Activated naive CD8-positive, alpha-beta T cell treated with anti-CD3 and anti-CD28 coated beads, Interleukin-2, amount 10 ng/mL, durations not matched to agents 7 days and 5 days (primary cell): ENCODE measurements around the gene FHIT. TPM values are rescaled to one million over a fixed set of nuclear protein-coding genes. Genes with fewer than 3 reads are reported as not detected.
"Not testable (repeated sequence)": the region's sequence is repeated elsewhere in the genome, so short reads cannot be mapped to it uniquely, and the experiment has no call there.

ENCODE experiments used
- ATAC-seq: fragments of 150-1000 bp; cut with Tn5 transposase; one replicate; pipeline ENCODE4 v1.10.0; 2021; ENCODE audit warnings: low read depth, moderate library complexity
- POLR2A ChIA-PET: fragments of 350-600 bp; sonication (Branson Sonifier 250); formaldehyde crosslinking; loops from one replicate; lab custom pipeline; 2021; ENCODE audit warnings: antibody characterized with exemption; lab: Charles Lee
- DNase-seq: peaks from one replicate; pipeline ENCODE4 v3.0.0; 2021
- H3K27ac Mint-ChIP-seq: one replicate; pipeline ENCODE4 v1.8.0; 2022; ENCODE audit warnings: mild to moderate bottlenecking, mixed read lengths
- H3K27me3 Mint-ChIP-seq: one replicate; pipeline ENCODE4 v1.8.0; 2022; ENCODE audit warnings: mild to moderate bottlenecking, moderate library complexity, mixed read lengths
- H3K36me3 Mint-ChIP-seq: one replicate; pipeline ENCODE4 v1.8.0; 2021; ENCODE audit warnings: mild to moderate bottlenecking, mixed read lengths
- H3K4me1 Mint-ChIP-seq: one replicate; pipeline ENCODE4 v1.8.0; 2021; ENCODE audit warnings: mixed read lengths
- H3K4me3 Mint-ChIP-seq: one replicate; pipeline ENCODE4 v1.8.0; 2022; ENCODE audit warnings: mild to moderate bottlenecking, moderate library complexity, mixed read lengths
- H3K9me3 Mint-ChIP-seq: one replicate; pipeline ENCODE4 v1.8.0; 2021; ENCODE audit warnings: mixed read lengths
- total RNA-seq, 2 experiments: library from RNA; stranded (reverse); gene quantifications; one replicate each; pipeline ENCODE4 v1.2.3, GENCODE V29; 2021

FHIT gene
- total RNA-seq, 2 experiments from 2014 or later = 3.7 to 5.8 TPM

DNA sequence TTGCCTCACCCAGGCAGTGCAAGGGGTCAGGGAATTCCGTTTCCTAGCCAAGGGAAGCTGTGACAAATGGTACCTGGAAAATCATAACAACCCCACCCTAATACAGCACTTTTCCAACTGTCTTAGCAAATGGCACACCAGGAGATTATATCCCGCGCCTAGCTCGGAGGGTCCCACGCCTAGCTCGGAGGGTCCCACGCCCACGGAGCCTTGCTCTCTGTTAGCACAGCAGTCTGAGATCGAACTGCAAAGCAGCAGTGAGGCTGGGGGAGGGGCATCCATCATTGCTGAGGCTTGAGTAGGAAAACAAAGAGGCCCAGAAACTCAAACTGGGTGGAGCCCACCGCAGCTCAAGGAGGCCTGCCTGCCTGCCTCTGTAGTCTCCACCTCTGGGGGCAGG lies 208.1 kb downstream of the FHIT start:
- Mint-ChIP-seq H3K4me1 (no peaks in the 10 kb centered on the region), H3K27ac (no peak overlapping the region), H3K9me3 (peaks cover 10% of the 10 kb centered on the region), H3K36me3 (peaks cover 7% of the 10 kb centered on the region), H3K27me3 (no peaks in the 10 kb centered on the region), H3K4me3 (no peak overlapping the region)
- ATAC-seq (no peak), DNase-seq (no peak)
- POLR2A ChIA-PET = no interaction called here

DNA sequence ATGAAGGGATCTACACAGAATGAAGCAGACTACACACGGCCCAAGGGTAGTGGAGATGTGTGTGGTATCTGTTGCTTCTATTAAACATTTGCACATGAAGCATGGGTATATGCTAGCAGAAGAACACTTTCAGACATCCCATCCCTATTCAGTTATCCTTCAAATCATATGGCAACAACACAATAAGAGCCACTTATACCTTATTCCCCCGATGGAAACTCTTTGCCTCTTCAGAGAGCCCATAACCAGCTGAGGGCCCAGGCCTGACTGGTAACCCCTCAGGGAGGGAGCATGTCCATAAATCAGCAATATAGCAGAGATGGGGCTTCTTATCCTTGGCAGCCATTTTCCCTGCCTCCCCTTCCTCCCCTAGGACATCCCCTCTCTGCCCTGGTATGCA lies 210.6 kb downstream of the FHIT start:
- Mint-ChIP-seq H3K27me3 (no peaks in the 10 kb centered on the region), H3K9me3 (peaks cover 5% of the 10 kb centered on the region), H3K36me3 (peaks cover 7% of the 10 kb centered on the region), H3K27ac (no peak overlapping the region), H3K4me3 (no peak overlapping the region), H3K4me1 (no peaks in the 10 kb centered on the region)
- DNase-seq (no peak), ATAC-seq (no peak)
- POLR2A ChIA-PET = no interaction called here

DNA sequence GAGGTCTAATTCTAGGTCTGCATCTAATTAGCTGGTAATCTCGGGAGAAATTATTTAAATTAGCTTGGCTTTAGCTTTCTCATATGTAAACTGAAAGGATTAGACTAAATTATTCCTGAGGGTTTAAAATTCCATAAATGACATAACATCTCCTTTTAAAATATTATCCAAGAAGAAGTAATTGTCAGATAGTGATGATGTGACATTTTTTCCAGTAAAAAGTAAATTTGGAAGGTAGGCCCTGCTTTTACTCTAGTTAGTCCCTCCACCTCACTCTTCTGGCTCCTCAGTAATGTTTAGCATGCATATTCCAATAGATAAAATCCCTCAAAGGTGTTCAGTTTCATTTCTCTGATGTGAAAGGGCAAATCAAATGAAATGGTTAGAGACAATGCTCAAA lies 215.7 kb downstream of the FHIT start:
- Mint-ChIP-seq H3K27ac (no peak overlapping the region), H3K9me3 (peaks cover 7% of the 10 kb centered on the region), H3K27me3 (no peaks in the 10 kb centered on the region), H3K4me1 (no peaks in the 10 kb centered on the region), H3K4me3 (no peak overlapping the region), H3K36me3 (peaks cover 9% of the 10 kb centered on the region)
- DNase-seq (no peak), ATAC-seq (no peak)
- POLR2A ChIA-PET = no interaction called here

DNA sequence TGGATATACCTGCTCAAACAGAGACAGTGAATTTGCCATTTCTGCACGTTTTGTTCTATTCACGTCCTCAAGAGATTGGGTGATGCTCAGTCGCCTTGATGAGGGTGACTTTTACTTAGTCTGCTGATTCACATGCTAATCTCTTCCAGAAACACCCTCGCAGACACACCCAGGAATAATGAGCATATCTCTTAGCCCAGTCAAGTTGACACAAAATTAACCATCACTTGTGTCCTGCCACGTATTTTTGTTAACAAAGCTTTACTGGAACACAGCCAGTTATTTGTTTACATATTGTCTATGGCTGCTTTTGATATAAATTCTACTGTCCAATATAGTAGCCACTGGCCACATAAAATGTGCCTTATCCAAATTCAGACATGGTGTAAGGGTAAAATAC lies 218.3 kb downstream of the FHIT start:
- POLR2A ChIA-PET = no interaction called here
- Mint-ChIP-seq H3K4me3 (no peak overlapping the region), H3K4me1 (no peaks in the 10 kb centered on the region), H3K36me3 (peaks cover 1% of the 10 kb centered on the region), H3K27ac (no peak overlapping the region), H3K9me3 (peaks cover 3% of the 10 kb centered on the region), H3K27me3 (no peaks in the 10 kb centered on the region)
- ATAC-seq (no peak), DNase-seq (no peak)

DNA sequence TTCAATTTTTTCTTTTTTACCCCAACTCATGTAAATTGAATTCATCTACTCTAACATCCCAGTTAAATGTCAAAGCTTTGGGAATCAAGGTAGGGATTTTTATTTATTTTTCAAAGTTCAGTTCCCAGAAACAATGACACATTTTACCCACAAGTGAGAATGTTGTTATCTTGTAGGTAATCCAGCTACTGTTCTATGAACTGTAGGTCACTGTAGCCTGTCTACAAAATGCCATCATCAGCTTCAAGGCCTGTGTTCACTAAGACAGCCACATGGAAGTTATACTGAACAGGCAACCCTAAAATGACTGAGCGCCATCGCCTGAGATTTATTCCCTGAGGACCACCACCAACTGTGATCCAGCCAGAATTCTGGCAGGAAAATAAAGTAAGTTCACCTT lies 219.7 kb downstream of the FHIT start:
- no peak overlapping the region for H3K4me3 Mint-ChIP-seq
- H3K4me1 Mint-ChIP-seq = no peaks in the 10 kb centered on the region
- ATAC-seq (no peak), DNase-seq (no peak)
- POLR2A ChIA-PET = no interaction called here
- no peaks in the 10 kb centered on the region for H3K27me3 Mint-ChIP-seq
- H3K27ac Mint-ChIP-seq = no peak overlapping the region
- H3K9me3 Mint-ChIP-seq = peaks cover 3% of the 10 kb centered on the region
- peaks cover 1% of the 10 kb centered on the region for H3K36me3 Mint-ChIP-seq

DNA sequence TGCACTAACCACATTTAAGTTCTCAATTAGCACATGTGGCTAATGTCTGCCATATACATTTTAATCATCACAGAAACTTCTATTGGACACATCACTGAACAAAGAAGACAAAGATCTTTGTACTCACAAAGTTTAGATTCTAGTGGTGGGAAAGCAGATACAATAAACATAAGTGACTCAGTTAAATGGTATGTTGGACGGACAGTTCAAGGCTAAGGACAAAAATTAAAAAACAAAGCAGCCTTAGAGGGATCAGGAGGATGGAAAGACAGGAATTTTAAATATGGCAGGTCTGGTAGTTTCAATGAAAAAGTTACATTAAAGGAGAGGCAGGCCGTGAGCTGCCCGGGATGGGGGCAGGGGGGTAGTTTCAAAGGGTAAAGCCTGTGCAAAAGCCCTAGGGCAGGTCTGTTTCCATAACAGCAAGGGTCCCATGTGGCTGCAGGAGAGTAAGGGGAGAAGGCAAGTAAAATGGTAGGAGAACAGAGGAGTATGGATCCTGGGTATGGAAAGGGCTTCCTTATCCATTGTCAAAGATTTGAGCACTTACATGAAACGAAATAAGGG lies 220.7 kb downstream of the FHIT start:
- Mint-ChIP-seq H3K4me1 (no peaks in the 10 kb centered on the region), H3K4me3 (no peak overlapping the region), H3K27ac (no peak overlapping the region), H3K9me3 (peaks cover 2% of the 10 kb centered on the region), H3K36me3 (peaks cover 1% of the 10 kb centered on the region), H3K27me3 (no peaks in the 10 kb centered on the region)
- ATAC-seq (no peak), DNase-seq (no peak)
- POLR2A ChIA-PET = no interaction called here

DNA sequence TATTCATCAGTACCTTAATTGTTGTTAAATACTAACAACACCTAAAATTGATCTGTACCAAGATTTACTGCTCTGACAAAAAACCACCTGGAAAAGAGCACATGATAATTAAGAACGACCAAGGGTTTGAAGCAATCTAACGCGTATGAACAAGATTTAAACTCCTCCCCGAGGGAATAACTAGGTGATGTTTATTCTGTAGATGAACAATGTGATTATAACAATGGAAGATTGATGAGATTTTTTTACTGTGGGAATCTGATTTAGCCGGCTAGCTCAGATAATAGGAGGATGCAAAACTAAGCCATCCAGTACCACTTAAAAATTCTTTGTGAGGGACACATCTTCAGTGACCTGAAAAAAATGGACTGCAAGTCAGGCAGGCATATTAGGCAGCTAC lies 222.1 kb downstream of the FHIT start:
- Mint-ChIP-seq H3K4me1 (no peaks in the 10 kb centered on the region), H3K4me3 (no peak overlapping the region)
- no peak for ATAC-seq

DNA sequence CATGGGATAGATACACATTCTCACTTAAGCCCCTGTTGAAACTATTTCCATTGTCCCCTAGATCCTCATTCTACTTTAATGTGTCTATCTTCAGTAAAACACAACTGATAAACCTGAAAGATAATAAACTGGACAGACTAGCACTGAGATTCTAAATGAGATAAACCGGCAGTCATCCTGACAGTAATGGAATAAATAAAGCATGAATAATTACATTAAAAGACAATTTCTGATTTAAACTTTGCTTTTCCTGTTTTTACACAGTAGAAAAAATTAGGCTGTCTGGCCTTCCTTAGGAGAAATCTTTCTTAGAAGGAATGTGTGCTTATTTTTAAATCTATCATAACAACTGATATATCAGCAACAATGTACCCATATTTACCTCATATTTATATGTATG lies 232.4 kb downstream of the FHIT start:
- Mint-ChIP-seq H3K36me3 (peaks cover 2% of the 10 kb centered on the region), H3K9me3 (peaks cover 10% of the 10 kb centered on the region), H3K4me1 (no peaks in the 10 kb centered on the region), H3K27ac (no peak overlapping the region), H3K27me3 (no peaks in the 10 kb centered on the region), H3K4me3 (no peak overlapping the region)
- DNase-seq = no peak
- ATAC-seq = no peak
- POLR2A ChIA-PET = no interaction called here

More for the DNA sequence above, 222.1 kb downstream of the FHIT start:
- POLR2A ChIA-PET = no interaction called here
- H3K27ac Mint-ChIP-seq = no peak overlapping the region
- no peaks in the 10 kb centered on the region for H3K27me3 Mint-ChIP-seq
- no peaks in the 10 kb centered on the region for H3K36me3 Mint-ChIP-seq
- H3K9me3 Mint-ChIP-seq = no peaks in the 10 kb centered on the region
- no peak for DNase-seq

DNA sequence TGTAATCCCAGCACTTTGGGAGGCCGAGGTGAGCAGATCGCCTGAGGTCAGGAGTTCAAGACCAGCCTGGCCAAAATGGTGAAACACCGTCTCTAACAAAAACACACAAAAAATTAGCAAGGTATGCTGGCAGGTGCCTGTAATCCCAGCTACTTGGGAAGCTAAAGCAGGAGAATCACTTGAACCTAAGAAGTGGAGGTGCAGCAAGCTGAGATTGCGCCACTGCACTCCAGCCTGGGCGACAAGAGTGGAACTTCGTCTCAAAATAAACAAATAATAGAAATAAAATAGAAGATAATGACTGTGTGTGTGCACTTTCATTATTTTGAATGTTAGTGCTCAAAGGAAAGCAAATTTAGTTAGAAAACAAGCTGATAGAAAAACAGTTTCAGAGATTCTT lies 234.2 kb downstream of the FHIT start:
- ATAC-seq, POLR2A ChIA-PET, H3K27me3 Mint-ChIP-seq, H3K4me1 Mint-ChIP-seq, H3K36me3 Mint-ChIP-seq, H3K27ac Mint-ChIP-seq, H3K4me3 Mint-ChIP-seq, DNase-seq, H3K9me3 Mint-ChIP-seq: not testable (repeated sequence)

DNA sequence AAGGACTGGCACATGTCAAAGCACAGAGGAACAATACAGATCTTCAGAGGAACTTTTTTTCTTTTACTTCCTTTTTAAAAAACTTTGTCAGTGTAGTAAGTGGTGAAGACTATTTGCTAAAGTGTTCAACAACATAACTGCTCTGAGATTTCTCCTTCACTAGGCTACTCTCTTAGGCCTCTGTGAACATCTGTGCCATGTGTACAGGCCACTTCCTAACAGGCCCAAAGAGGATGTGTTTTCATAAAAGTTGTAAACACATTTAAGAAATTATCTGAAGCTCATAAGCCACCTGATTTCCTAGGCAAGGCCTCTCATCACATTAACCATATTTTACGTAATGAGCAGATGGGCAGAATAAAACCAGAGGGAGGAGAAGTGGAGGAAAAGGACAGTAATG lies 235.4 kb downstream of the FHIT start:
- peaks cover 3% of the 10 kb centered on the region for H3K9me3 Mint-ChIP-seq
- H3K4me1 Mint-ChIP-seq = no peaks in the 10 kb centered on the region
- no peaks in the 10 kb centered on the region for H3K27me3 Mint-ChIP-seq
- POLR2A ChIA-PET = no interaction called here
- H3K27ac Mint-ChIP-seq = no peak overlapping the region
- no peak for DNase-seq
- ATAC-seq = no peak
- no peak overlapping the region for H3K4me3 Mint-ChIP-seq
- no peaks in the 10 kb centered on the region for H3K36me3 Mint-ChIP-seq

DNA sequence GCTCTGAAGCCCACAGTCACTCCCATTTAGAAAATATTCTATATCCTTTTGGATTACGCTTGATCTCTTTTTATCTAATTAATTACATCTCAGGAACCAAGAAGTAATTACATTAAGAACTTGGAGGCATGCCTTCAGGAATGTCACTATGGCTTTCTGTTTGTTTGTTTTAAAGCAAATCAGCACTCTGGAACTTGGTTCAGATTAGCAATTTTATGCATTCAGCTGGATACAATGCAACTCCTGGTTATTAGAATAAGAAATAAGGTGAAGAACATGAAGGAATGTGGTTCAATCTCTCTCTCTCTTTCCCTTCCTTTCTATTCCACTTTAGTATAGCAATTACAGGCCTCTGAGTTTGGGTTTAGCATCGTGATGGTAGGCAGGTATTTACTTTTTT lies 235.8 kb downstream of the FHIT start:
- H3K27me3 Mint-ChIP-seq = no peaks in the 10 kb centered on the region
- POLR2A ChIA-PET = no interaction called here
- no peaks in the 10 kb centered on the region for H3K36me3 Mint-ChIP-seq

DNA sequence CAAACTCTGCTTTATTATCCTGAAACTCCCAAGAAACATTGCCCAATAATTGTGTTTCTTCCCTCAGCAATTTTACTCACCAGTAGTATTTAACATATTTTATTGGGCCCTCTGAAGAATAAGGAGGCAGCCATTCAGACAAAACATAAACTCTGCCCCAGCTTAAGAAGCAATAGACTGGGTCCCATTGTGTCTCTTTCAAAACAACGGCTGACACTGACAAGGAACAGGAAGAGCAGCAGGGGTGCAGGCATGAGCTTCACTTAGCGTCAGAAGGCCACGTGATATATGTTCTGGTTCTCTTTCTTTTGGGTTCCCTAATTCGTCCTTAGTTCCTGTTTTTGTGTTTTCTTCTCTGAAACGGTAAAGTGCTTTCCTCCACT lies 242.3 kb downstream of the FHIT start:
- ATAC-seq (no peak), DNase-seq (no peak)
- Mint-ChIP-seq H3K27me3 (no peaks in the 10 kb centered on the region), H3K27ac (no peak overlapping the region), H3K4me3 (no peak overlapping the region), H3K9me3 (peaks cover 4% of the 10 kb centered on the region), H3K36me3 (no peaks in the 10 kb centered on the region), H3K4me1 (no peaks in the 10 kb centered on the region)
- POLR2A ChIA-PET = no interaction called here

More for the DNA sequence above, 235.8 kb downstream of the FHIT start:
- Mint-ChIP-seq H3K4me3 (no peak overlapping the region), H3K4me1 (no peaks in the 10 kb centered on the region), H3K27ac (no peak overlapping the region), H3K9me3 (peaks cover 2% of the 10 kb centered on the region)
- ATAC-seq (no peak), DNase-seq (no peak)

DNA sequence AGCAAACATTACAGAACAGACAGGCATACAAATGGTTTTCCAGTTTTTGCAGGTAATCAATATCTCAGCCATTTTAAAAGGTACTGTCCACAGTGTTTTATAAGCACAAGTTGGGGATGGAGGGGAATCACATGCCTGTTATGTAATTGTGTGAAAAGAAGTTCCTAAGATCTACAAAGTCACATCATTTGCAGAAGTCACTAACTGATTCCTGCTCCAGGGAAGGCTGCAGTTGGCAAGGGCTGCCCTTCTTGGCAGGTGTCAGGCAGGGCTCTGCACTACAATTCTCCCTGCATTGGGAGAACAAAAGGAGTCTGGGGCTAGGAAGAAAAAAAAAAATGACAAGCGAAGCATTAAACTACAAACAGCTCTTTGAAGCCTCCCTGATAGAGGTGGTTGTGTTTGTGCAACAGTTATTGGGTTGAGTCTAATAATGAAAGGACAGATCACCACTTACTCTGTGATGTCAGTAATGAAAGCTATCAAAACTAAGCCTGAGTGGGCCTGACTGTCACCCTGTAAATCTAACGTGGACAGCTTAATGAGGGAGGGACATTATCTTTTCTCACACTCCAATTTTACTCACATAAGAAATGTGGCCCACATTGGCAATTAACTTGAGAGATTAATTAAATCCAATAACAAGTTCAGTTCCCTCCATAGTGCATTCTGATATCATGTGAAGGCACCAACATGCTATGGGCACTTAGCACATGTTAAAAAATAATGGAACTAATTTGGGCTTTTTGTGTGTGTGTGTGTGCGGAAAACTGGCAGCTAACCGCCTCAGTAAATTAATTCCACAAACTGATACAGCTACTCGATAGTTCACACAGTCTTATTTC lies 242.9 kb downstream of the FHIT start:
- ATAC-seq = no peak
- H3K4me1 Mint-ChIP-seq = no peaks in the 10 kb centered on the region
- DNase-seq = no peak
- POLR2A ChIA-PET = no interaction called here
- H3K27me3 Mint-ChIP-seq = no peaks in the 10 kb centered on the region
- H3K36me3 Mint-ChIP-seq = no peaks in the 10 kb centered on the region
- H3K4me3 Mint-ChIP-seq = no peak overlapping the region
- peaks cover 4% of the 10 kb centered on the region for H3K9me3 Mint-ChIP-seq
- H3K27ac Mint-ChIP-seq = no peak overlapping the region

DNA sequence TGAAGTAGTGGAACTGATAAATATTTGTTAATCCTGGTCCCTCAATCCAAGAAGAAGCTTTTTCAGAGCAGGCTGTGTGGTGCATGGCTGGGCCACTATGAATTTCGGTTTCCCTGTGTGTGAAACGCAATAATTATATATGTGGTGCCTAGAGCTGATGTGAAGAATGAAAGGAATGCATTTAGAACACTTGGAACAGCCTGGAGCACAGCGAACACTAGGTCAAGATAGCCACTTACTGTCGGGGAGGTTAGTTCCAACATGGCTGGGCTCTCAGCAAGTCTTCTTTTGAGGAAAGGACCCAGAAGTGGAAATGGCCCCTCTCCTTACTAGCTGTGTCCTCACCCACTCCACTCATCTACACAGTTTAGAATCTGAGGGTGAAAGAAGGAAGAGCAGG lies 245.7 kb downstream of the FHIT start:
- no peak for ATAC-seq
- POLR2A ChIA-PET = no interaction called here
- Mint-ChIP-seq H3K27me3 (no peaks in the 10 kb centered on the region), H3K9me3 (peaks cover 3% of the 10 kb centered on the region), H3K36me3 (no peaks in the 10 kb centered on the region), H3K27ac (no peak overlapping the region), H3K4me3 (no peak overlapping the region), H3K4me1 (no peaks in the 10 kb centered on the region)
- DNase-seq = no peak
